Spleen (tissue), 7 donors: ENCODE results near the gene DGKH.

Experiments used
- POLR2AphosphoS5 ChIP-seq, 3 donors: sonication (generic); formaldehyde crosslinking; IDR thresholded peaks; one replicate each; pipeline ENCODE4 v1.5.1; 2017; ENCODE audit warnings: antibody characterized with exemption in 3 of 3
- TF ChIP-seq, protein P1 (sequence below), 11 experiments: fragments of 200-600 bp in 7 of 11; fragments of 450-650 bp in 4 of 11; sonication (generic) in 4 of 11; IDR thresholded peaks in 8 of 11; conservative IDR thresholded peaks in 3 of 11; 1 replicate in 7 of 11; 2 replicates in 4 of 11; pipeline versions ENCODE4 v1.4.0 to v1.8.0; 2016 to 2021; ENCODE audit warnings: antibody characterized with exemption in 11 of 11, inconsistent platforms in 4 of 11, mild to moderate bottlenecking in 1 of 11
- donor health status: DM: no; HTN: no; CAD: no; lungs with moderate emphysema.
- donor health status: DM: no; HTN: no; CAD: no.
- donor health status: DM: no; HTN: no; CAD: no.

DNA sequence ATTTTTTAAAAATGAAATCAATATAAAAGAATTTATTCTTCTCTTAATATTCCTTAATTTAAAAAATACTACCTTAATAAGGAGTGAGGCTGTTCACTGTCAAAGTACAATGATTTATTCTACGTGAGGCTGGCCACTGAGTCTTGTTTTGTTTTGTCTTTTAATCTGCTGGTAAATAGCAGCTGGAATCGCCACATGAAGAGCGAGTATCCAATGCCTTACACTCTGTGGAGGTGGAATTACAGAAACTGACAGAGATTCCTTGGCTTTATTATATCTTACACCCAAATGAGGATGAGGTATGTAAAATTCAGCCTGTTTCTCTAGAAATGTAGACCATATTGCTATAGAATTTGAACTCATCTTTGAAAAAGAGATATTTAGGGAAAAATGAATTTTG is 170.6 kb downstream of the DGKH start:
- TF ChIP-seq, protein P1, sequence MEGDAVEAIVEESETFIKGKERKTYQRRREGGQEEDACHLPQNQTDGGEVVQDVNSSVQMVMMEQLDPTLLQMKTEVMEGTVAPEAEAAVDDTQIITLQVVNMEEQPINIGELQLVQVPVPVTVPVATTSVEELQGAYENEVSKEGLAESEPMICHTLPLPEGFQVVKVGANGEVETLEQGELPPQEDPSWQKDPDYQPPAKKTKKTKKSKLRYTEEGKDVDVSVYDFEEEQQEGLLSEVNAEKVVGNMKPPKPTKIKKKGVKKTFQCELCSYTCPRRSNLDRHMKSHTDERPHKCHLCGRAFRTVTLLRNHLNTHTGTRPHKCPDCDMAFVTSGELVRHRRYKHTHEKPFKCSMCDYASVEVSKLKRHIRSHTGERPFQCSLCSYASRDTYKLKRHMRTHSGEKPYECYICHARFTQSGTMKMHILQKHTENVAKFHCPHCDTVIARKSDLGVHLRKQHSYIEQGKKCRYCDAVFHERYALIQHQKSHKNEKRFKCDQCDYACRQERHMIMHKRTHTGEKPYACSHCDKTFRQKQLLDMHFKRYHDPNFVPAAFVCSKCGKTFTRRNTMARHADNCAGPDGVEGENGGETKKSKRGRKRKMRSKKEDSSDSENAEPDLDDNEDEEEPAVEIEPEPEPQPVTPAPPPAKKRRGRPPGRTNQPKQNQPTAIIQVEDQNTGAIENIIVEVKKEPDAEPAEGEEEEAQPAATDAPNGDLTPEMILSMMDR (IDR thresholded peaks at IDR 0.05 in 8 of 11, conservative IDR thresholded peaks at IDR 0.05 in 3 of 11), result no peak
- no peak for TF ChIP-seq POLR2AphosphoS5 (IDR thresholded peaks at IDR 0.05)
